G401.6 (cell line): ENCODE data around the gene SLC36A3.
"Not testable (repeated sequence)": the region's sequence is repeated elsewhere in the genome, so short reads cannot be mapped to it uniquely, and the experiment has no call there.

Experiments used
- FAIRE-seq: peaks from 2 replicates; lab custom pipeline; 2012; peaks lifted over from hg19 to GRCh38; lab: Jason Lieb, UNC

The SLC36A3 gene

GRCh38 chr5:151303666-151304065 lies at the start of gene SLC36A3:
Gene SLC36A3 (minus strand): TSS chr5:151303766. CDS start chr5:151303354, 412 bp downstream.
- FAIRE-seq: no peak

GRCh38 chr5:151351671-151352070 lies 48.1 kb upstream of the SLC36A3 start:
- FAIRE-seq: no peak

- no peak for FAIRE-seq
Observed at GRCh38 chr5:151348789-151349188, 45.2 kb upstream of the SLC36A3 start.

- no peak for FAIRE-seq
Observed at GRCh38 chr5:151347369-151347768, 43.8 kb upstream of the SLC36A3 start, which contains the start of gene SLC36A2. Gene SLC36A2 (minus strand): TSS chr5:151347559. CDS start chr5:151347460, 99 bp downstream.

- no peak for FAIRE-seq
Observed at GRCh38 chr5:151345808-151346478, 42.4 kb upstream of the SLC36A3 start.

- no peak for FAIRE-seq
Observed at GRCh38 chr5:151345187-151345807, 41.7 kb upstream of the SLC36A3 start.

- FAIRE-seq: no peak
Observed at GRCh38 chr5:151344088-151344487, 40.5 kb upstream of the SLC36A3 start.

- FAIRE-seq: no peak
Observed at GRCh38 chr5:151340004-151340403, 36.4 kb upstream of the SLC36A3 start.

- FAIRE-seq: no peak
Observed at GRCh38 chr5:151338734-151339133, 35.2 kb upstream of the SLC36A3 start.

GRCh38 chr5:151332857-151333256 lies 29.3 kb upstream of the SLC36A3 start:
- no peak for FAIRE-seq

- FAIRE-seq: no peak
Observed at GRCh38 chr5:151328734-151329133, 25.2 kb upstream of the SLC36A3 start.

- no peak for FAIRE-seq
Observed at GRCh38 chr5:151327585-151327984, 24.0 kb upstream of the SLC36A3 start.

GRCh38 chr5:151326266-151326665 lies 22.7 kb upstream of the SLC36A3 start:
- FAIRE-seq: no peak

- no peak for FAIRE-seq
Observed at GRCh38 chr5:151320481-151320880, 16.9 kb upstream of the SLC36A3 start.

GRCh38 chr5:151318850-151319732 lies 15.5 kb upstream of the SLC36A3 start:
- no peak for FAIRE-seq

GRCh38 chr5:151317871-151318270 lies 14.3 kb upstream of the SLC36A3 start:
- no peak for FAIRE-seq

GRCh38 chr5:151315998-151316597 lies 12.5 kb upstream of the SLC36A3 start:
- FAIRE-seq: peak; percentile 82

GRCh38 chr5:151313357-151313756 lies 9.8 kb upstream of the SLC36A3 start:
- FAIRE-seq: no peak

- no peak for FAIRE-seq
Observed at GRCh38 chr5:151312756-151313324, 9.3 kb upstream of the SLC36A3 start.

GRCh38 chr5:151310932-151311331 lies 7.4 kb upstream of the SLC36A3 start:
- no peak for FAIRE-seq

GRCh38 chr5:151309821-151310220 lies 6.3 kb upstream of the SLC36A3 start:
- not testable (repeated sequence) for FAIRE-seq

GRCh38 chr5:151309266-151309665 lies 5.7 kb upstream of the SLC36A3 start:
- FAIRE-seq: not testable (repeated sequence)
